Fibroblast of lung (primary cell): ENCODE measurements around the gene PPP5C.

Experiments
- CTCF ChIP-seq, 2 donors: IDR thresholded peaks in 1 of 2; conservative IDR thresholded peaks in 1 of 2; 1 replicate in 1 of 2; 2 replicates in 1 of 2; pipeline ENCODE4 v1.5.1; 2011 to 2012; ENCODE audit warnings: low read length in 2 of 2, control low read depth in 1 of 2, inconsistent platforms in 1 of 2, low read depth in 1 of 2, mild to moderate bottlenecking in 1 of 2
- EZH2 ChIP-seq: IDR thresholded peaks from 2 replicates; pipeline ENCODE4 v1.5.1; 2012; ENCODE audit warnings: low read length, control low read depth, mild to moderate bottlenecking; ENCODE audit errors: missing control alignments

GRCh38 chr19:46411925-46412649, 65.2 kb downstream of the PPP5C start:
- TF ChIP-seq EZH2 (no peak), CTCF (conservative IDR thresholded peaks at IDR 0.05 in 1 of 2, IDR thresholded peaks at IDR 0.05 in 1 of 2; ENCODE audit: low read depth in 1 of 2, low read length in 2 of 2) (no peak)
